ENCODE measurements around the gene TTBK1. TPM values are rescaled to one million over a fixed set of nuclear protein-coding genes. Genes with fewer than 3 reads are reported as not detected.
A peak's percentile ranks its signal among the peaks of the same experiment; 100 is the strongest.

TTBK1 gene
- total RNA-seq, 1 experiment from 2014 or later, result 0.61 TPM

- no TSS peak for BruUV-seq (replicated peaks)
- no peak for TF ChIP-seq CTCF (IDR thresholded peaks at IDR 0.05; ENCODE audit: insufficient read depth in 1 of 2, low read depth in 1 of 2, low read length in 1 of 2, severe bottlenecking in 1 of 2, unreplicated experiment in 1 of 2)
- Mint-ChIP-seq H3K27me3 (ENCODE audit: insufficient read depth, unreplicated experiment) (no peaks in the 10 kb centered on the region), H3K4me3 (ENCODE audit: unreplicated experiment) (no peak overlapping the region), H3K4me1 (ENCODE audit: low read depth, unreplicated experiment) (peaks cover 11% of the 10 kb centered on the region), H3K36me3 (ENCODE audit: insufficient read depth, unreplicated experiment) (no peaks in the 10 kb centered on the region), H3K9me3 (ENCODE audit: unreplicated experiment) (no peaks in the 10 kb centered on the region), H3K27ac (ENCODE audit: unreplicated experiment) (no peak overlapping the region)
- POLR2A ChIA-PET, result no interaction called here
- no peaks in the 10 kb centered on the region for H3K9me3 ChIP-seq
- DNase-seq, result no peak
- CTCF ChIA-PET, result interaction anchor here (3.3 kb wide), 1 partner anchor 26 kb away, joined by 17 read pairs; no protein-coding TSS in a partner anchor
- H3K4me3 ChIP-seq (ENCODE audit: low read depth, low read length), result no peak overlapping the region
- intact Hi-C loops (cut with micrococcal nuclease; ENCODE audit: unreplicated experiment), result no loop called here
- H3K36me3 ChIP-seq (ENCODE audit: control insufficient read depth, insufficient read depth, low read length), result no peaks in the 10 kb centered on the region
- H3K27me3 ChIP-seq (replicated peaks; ENCODE audit: control insufficient read depth, insufficient read depth, low read length), result no peaks in the 10 kb centered on the region
- peaks cover 17% of the 10 kb centered on the region for H3K4me1 ChIP-seq
Measured at GRCh38 chr6:43260791-43261190, 17.5 kb downstream of the TTBK1 start.

DNA sequence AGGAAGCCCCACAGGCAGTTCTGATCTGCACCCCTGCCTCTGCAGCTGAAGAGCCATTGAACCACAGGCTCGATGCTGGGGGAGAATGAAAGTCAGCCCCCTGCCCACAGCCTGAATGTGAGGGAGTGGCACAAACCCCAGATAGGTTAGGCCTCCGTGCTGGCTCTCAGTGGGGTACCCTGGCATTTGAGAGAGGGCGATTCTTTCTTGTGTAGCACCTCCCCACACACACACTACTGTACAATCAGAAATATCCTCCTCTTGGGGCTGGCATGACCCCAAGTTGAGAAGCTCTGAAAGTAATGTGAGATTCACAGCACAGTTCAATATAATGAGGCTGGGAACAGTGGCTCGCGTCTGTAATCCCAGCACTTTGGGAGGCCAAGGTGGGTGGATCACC, 17.9 kb downstream of the TTBK1 start:
- no peaks in the 10 kb centered on the region for H3K36me3 ChIP-seq (ENCODE audit: control insufficient read depth, insufficient read depth, low read length)
- no TSS peak for BruUV-seq (replicated peaks)
- Mint-ChIP-seq H3K27ac (ENCODE audit: unreplicated experiment) (no peak overlapping the region), H3K9me3 (ENCODE audit: unreplicated experiment) (no peaks in the 10 kb centered on the region), H3K4me1 (ENCODE audit: low read depth, unreplicated experiment) (peaks cover 11% of the 10 kb centered on the region), H3K27me3 (ENCODE audit: insufficient read depth, unreplicated experiment) (no peaks in the 10 kb centered on the region), H3K36me3 (ENCODE audit: insufficient read depth, unreplicated experiment) (no peaks in the 10 kb centered on the region), H3K4me3 (ENCODE audit: unreplicated experiment) (no peak overlapping the region)
- no peak for DNase-seq
- ChIA-PET POLR2A (no interaction called here), CTCF (interaction anchor here (1.5 to 3.3 kb wide), 2 partner anchors 26 to 73 kb away, joined by 6 to 17 read pairs; no protein-coding TSS in a partner anchor)
- no peak overlapping the region for H3K4me3 ChIP-seq (ENCODE audit: low read depth, low read length)
- TF ChIP-seq CTCF (IDR thresholded peaks at IDR 0.05; ENCODE audit: insufficient read depth in 1 of 2, low read depth in 1 of 2, low read length in 1 of 2, severe bottlenecking in 1 of 2, unreplicated experiment in 1 of 2), result no peak
- peaks cover 17% of the 10 kb centered on the region for H3K4me1 ChIP-seq
- intact Hi-C loops (cut with micrococcal nuclease; ENCODE audit: unreplicated experiment), result no loop called here
- H3K27me3 ChIP-seq (replicated peaks; ENCODE audit: control insufficient read depth, insufficient read depth, low read length), result no peaks in the 10 kb centered on the region
- no peaks in the 10 kb centered on the region for H3K9me3 ChIP-seq

DNA sequence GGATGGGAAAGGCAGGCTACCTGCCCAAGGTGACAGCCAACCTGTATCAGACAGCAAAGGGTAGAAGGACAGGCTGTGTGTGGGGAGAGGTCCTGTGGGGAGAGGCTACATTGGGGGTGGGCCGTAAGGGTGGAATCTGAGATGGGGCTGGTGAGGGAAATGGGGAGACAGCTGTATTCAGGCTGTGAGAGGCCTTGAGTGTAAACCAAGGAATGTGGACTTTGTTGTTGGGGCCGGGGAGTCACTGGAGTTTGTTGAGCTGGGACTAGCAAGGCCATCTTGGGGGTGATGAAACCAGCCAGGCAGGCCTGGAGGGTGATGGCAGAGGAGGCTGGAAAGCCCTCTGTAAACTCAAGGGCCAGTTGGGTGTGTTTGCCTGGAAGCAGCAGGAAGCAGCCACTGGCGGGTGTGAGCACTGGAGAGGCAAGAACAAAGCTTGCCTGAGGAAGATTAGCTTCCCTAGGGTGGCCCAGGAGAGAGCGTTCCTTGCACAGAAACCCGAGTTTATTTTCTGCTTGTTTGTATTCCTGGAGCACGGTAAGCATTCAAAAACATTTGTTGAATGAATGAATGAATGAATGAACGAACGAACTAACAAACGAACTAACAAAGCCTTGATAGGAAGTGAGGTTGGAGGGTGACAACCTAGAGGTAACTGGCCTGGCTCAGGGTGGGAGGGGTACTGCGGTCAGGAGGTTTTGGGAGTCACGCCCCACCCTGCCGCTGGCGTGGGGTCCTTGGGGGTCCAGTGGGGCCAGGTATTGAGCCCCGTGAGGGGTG, 18.9 kb downstream of the TTBK1 start:
- no peaks in the 10 kb centered on the region for H3K27me3 ChIP-seq (replicated peaks; ENCODE audit: control insufficient read depth, insufficient read depth, low read length)
- Mint-ChIP-seq H3K27me3 (ENCODE audit: insufficient read depth, unreplicated experiment) (no peaks in the 10 kb centered on the region), H3K27ac (ENCODE audit: unreplicated experiment) (peak overlapping the region; percentile 89), H3K4me3 (ENCODE audit: unreplicated experiment) (peak overlapping the region; percentile 43), H3K4me1 (ENCODE audit: low read depth, unreplicated experiment) (peaks cover 12% of the 10 kb centered on the region), H3K36me3 (ENCODE audit: insufficient read depth, unreplicated experiment) (no peaks in the 10 kb centered on the region), H3K9me3 (ENCODE audit: unreplicated experiment) (no peaks in the 10 kb centered on the region)
- H3K36me3 ChIP-seq (ENCODE audit: control insufficient read depth, insufficient read depth, low read length), result no peaks in the 10 kb centered on the region
- H3K9me3 ChIP-seq, result no peaks in the 10 kb centered on the region
- intact Hi-C loops (cut with micrococcal nuclease; ENCODE audit: unreplicated experiment), result loop anchor here (2.0 kb wide), 2 partner anchors 19 to 33 kb away; partner anchors contain the start of gene DNPH1
- peaks cover 20% of the 10 kb centered on the region for H3K4me1 ChIP-seq
- ChIA-PET POLR2A (no interaction called here), CTCF (interaction anchor here (0.6 to 3.3 kb wide), 6 partner anchors 19 to 193 kb away, joined by 3 to 17 read pairs (median 5); partner anchors contain the start of gene DLK2)
- peak; percentile 79 to 87 for DNase-seq
- no TSS peak for BruUV-seq (replicated peaks)
- no peak overlapping the region for H3K4me3 ChIP-seq (ENCODE audit: low read depth, low read length)
- no peak for TF ChIP-seq CTCF (IDR thresholded peaks at IDR 0.05; ENCODE audit: insufficient read depth in 1 of 2, low read depth in 1 of 2, low read length in 1 of 2, severe bottlenecking in 1 of 2, unreplicated experiment in 1 of 2)

All from Caco-2 (cell line).